Glutamatergic neuron (in vitro differentiated cells): ENCODE results near the gene DSCAML1. TPM values are rescaled to one million over a fixed set of nuclear protein-coding genes. Genes with fewer than 3 reads are reported as not detected.
"Not testable (repeated sequence)": the region's sequence is repeated elsewhere in the genome, so short reads cannot be mapped to it uniquely, and the experiment has no call there.

Source experiments
- DNase-seq: peaks from one replicate; pipeline ENCODE4 v3.0.0; 2022
- H3K27ac Mint-ChIP-seq: one replicate; pipeline ENCODE4 v1.8.0; 2020; ENCODE audit warnings: mild to moderate bottlenecking, mixed read lengths, inconsistent platforms; ENCODE audit not compliant: unreplicated experiment
- H3K27me3 Mint-ChIP-seq: one replicate; pipeline ENCODE4 v1.8.0; 2020; ENCODE audit warnings: mild to moderate bottlenecking, moderate library complexity, mixed read lengths, inconsistent platforms; ENCODE audit not compliant: unreplicated experiment
- H3K36me3 Mint-ChIP-seq: one replicate; pipeline ENCODE4 v1.8.0; 2020; ENCODE audit warnings: mild to moderate bottlenecking, mixed read lengths, inconsistent platforms; ENCODE audit not compliant: unreplicated experiment
- H3K4me1 Mint-ChIP-seq: one replicate; pipeline ENCODE4 v1.8.0; 2020; ENCODE audit warnings: mild to moderate bottlenecking, low read depth, mixed read lengths, inconsistent platforms; ENCODE audit not compliant: unreplicated experiment
- H3K4me3 Mint-ChIP-seq: one replicate; pipeline ENCODE4 v1.8.0; 2020; ENCODE audit warnings: mild to moderate bottlenecking, mixed read lengths, inconsistent platforms; ENCODE audit not compliant: unreplicated experiment
- H3K9me3 Mint-ChIP-seq: one replicate; pipeline ENCODE4 v1.8.0; 2020; ENCODE audit warnings: mild to moderate bottlenecking, moderate library complexity, mixed read lengths, inconsistent platforms; ENCODE audit not compliant: unreplicated experiment
- CTCF ChIP-seq: fragments of 200-600 bp; sonication (generic); IDR thresholded peaks from one replicate; pipeline ENCODE4 v1.5.0; 2021; ENCODE audit not compliant: partially characterized antibody, unreplicated experiment
- total RNA-seq: library from RNA; stranded (reverse); fragmentation: NEBNext Ultra II Directional; extraction: Animal tissue kit (Norgen Biotek cat#: 25700); gene quantifications from one replicate; pipeline ENCODE4 v1.2.1, GENCODE V29; 2021; ENCODE audit not compliant: unreplicated experiment

Gene DSCAML1
- total RNA-seq, 1 donor from 2014 or later = 0.07 TPM

GRCh38 chr11:117408356-117408755, 388.7 kb downstream of the DSCAML1 start:
- Mint-ChIP-seq H3K36me3 (peaks cover 26% of the 10 kb centered on the region), H3K9me3 (peaks cover 3% of the 10 kb centered on the region), H3K4me3 (no peak overlapping the region), H3K27me3 (peaks cover 9% of the 10 kb centered on the region), H3K4me1 (peaks cover 5% of the 10 kb centered on the region), H3K27ac (no peak overlapping the region)
- TF ChIP-seq CTCF = no peak
- DNase-seq = no peak

DNA sequence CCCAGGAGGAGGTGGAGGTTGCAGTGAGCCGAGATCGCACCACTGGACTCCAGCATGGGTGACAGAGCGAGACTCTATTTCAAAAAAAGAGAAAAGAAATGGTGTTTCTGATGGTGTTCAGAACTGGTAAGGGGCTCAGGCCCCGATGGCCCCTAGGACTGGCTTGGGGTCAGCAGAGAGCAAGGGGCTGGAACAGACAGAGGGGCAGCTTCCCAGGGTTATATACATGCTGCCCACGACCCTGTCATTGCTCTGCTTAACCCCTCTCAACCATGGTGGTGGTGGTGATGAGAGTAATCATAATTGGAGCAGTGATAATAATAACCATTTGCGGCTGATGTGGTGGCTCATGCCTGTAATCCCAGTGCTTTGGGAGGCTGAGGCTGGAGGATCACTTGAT, 390.0 kb downstream of the DSCAML1 start:
- no peak for DNase-seq
- no peak overlapping the region for H3K27ac Mint-ChIP-seq
- H3K27me3 Mint-ChIP-seq = peaks cover 6% of the 10 kb centered on the region
- H3K4me1 Mint-ChIP-seq = no peaks in the 10 kb centered on the region
- no peak overlapping the region for H3K4me3 Mint-ChIP-seq
- no peaks in the 10 kb centered on the region for H3K9me3 Mint-ChIP-seq
- peaks cover 36% of the 10 kb centered on the region for H3K36me3 Mint-ChIP-seq
- no peak for TF ChIP-seq CTCF

DNA sequence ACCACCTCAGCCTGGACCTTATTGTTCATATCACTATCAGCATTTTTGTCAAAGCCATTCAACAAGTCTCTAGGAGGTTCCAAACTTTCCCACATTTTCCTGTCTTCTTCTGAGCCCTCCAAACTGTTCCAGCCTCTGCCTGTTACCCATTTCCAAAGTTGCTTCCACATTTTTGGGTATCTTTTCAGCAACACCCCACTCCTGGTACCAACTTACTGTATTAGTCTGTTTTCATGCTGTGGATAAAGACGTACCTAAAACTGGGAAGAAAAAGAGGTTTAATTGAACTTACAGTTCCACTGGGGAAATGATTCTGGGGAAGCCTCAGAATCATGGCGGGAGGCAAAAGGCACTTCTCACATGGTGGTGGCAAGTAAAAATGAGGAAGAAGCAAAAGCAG, 391.1 kb downstream of the DSCAML1 start:
- not testable (repeated sequence) for H3K27me3 Mint-ChIP-seq, H3K4me1 Mint-ChIP-seq, H3K9me3 Mint-ChIP-seq, H3K4me3 Mint-ChIP-seq, DNase-seq, H3K27ac Mint-ChIP-seq
- H3K36me3 Mint-ChIP-seq = peaks cover 42% of the 10 kb centered on the region

DNA sequence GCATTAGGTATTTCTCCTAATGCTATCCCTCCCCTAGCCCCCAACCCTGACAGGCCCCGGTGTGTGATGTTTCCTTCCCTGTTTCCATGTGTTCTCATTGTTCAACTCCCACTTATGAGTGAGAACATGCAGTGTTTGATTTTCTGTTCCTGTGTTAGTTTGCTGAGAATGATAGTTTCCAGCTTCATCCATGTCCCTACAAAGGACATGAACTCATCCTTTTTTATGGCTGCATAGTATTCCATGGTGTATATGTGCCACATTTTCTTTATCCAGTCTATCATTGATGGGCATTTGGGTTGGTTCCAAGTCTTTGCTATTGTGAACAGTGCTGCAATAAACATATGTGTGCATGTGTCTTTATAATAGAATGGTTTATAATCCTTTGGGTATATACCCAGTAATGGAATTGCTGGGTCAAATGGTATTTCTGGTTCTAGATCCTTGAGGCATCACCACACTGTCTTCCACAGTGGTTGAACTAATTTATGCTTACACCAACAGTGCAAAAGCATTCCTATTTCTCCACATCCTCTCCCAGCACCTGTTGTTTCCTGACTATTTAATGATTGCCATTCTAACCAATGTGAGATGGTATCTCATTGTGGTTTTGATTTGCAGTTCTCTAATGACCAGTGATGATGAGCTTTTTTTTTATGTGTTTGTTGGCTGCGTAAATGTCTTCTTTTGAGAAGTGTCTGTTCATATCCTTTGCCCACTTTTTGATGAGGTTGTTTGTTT, 397.7 kb downstream of the DSCAML1 start:
- H3K36me3 Mint-ChIP-seq = peaks cover 41% of the 10 kb centered on the region

GRCh38 chr11:117398618-117399017, 398.4 kb downstream of the DSCAML1 start:
- not testable (repeated sequence) for H3K27me3 Mint-ChIP-seq, H3K4me3 Mint-ChIP-seq, DNase-seq, H3K4me1 Mint-ChIP-seq, H3K27ac Mint-ChIP-seq, H3K9me3 Mint-ChIP-seq
- peaks cover 37% of the 10 kb centered on the region for H3K36me3 Mint-ChIP-seq

More for the DNA sequence above, 397.7 kb downstream of the DSCAML1 start:
- H3K4me1 Mint-ChIP-seq, DNase-seq, H3K4me3 Mint-ChIP-seq, H3K27me3 Mint-ChIP-seq, H3K27ac Mint-ChIP-seq, H3K9me3 Mint-ChIP-seq: not testable (repeated sequence)

GRCh38 chr11:117396970-117397369, 400.0 kb downstream of the DSCAML1 start:
- no peak for TF ChIP-seq CTCF
- H3K4me3 Mint-ChIP-seq = no peak overlapping the region
- H3K9me3 Mint-ChIP-seq = peaks cover 4% of the 10 kb centered on the region
- peaks cover 25% of the 10 kb centered on the region for H3K36me3 Mint-ChIP-seq
- H3K27me3 Mint-ChIP-seq = no peaks in the 10 kb centered on the region
- no peak overlapping the region for H3K27ac Mint-ChIP-seq
- no peaks in the 10 kb centered on the region for H3K4me1 Mint-ChIP-seq
- DNase-seq = no peak
